WTC11 (cell line): Measurements from ENCODE around the gene ABI2. TPM values are rescaled to one million over a fixed set of nuclear protein-coding genes. Genes with fewer than 3 reads are reported as not detected.
A peak's percentile ranks its signal among the peaks of the same experiment; 100 is the strongest.

Experiments
- ATAC-seq: fragments of 200-7000 bp; cut with Tn5 transposase; 2 replicates; pipeline ENCODE4 v1.10.0; 2021; ENCODE audit warnings: mild to moderate bottlenecking, moderate library complexity
- CTCF ChIA-PET: fragments of 300-600 bp; sonication (Branson Sonifier 250); formaldehyde crosslinking; loops from one replicate; lab custom pipeline; 2021; ENCODE audit warnings: antibody characterized with exemption; lab: Charles Lee
- POLR2A ChIA-PET: fragments of 350-600 bp; sonication (Branson Sonifier 250); formaldehyde crosslinking; loops from one replicate; lab custom pipeline; 2021; ENCODE audit warnings: antibody characterized with exemption; lab: Charles Lee
- DNase-seq: peaks from one replicate; pipeline ENCODE4 v3.0.0; 2021; ENCODE audit warnings: low spot score
- H3K27ac Mint-ChIP-seq: 2 replicates; pipeline ENCODE4 v1.8.0; 2021; ENCODE audit warnings: mixed read lengths
- H3K27me3 Mint-ChIP-seq: 2 replicates; pipeline ENCODE4 v1.8.0; 2021; ENCODE audit warnings: low read depth, mild to moderate bottlenecking, moderate library complexity, mixed read lengths
- H3K36me3 Mint-ChIP-seq: 2 replicates; pipeline ENCODE4 v1.8.0; 2021; ENCODE audit warnings: mixed read lengths
- H3K4me1 Mint-ChIP-seq: 2 replicates; pipeline ENCODE4 v1.8.0; 2022; ENCODE audit warnings: mixed read lengths
- H3K4me3 Mint-ChIP-seq: 2 replicates; pipeline ENCODE4 v1.8.0; 2021; ENCODE audit warnings: mild to moderate bottlenecking, moderate library complexity, mixed read lengths
- H3K9me3 Mint-ChIP-seq: 2 replicates; pipeline ENCODE4 v1.8.0; 2021; ENCODE audit warnings: mixed read lengths
- AR ChIP-seq: fragments of 250-450 bp; sonication (Bioruptor Pico); IDR thresholded peaks from 2 replicates; pipeline ENCODE4 v1.9.0; 2021; ENCODE audit warnings: mild to moderate bottlenecking
- ARID4B ChIP-seq: sonication (generic); formaldehyde crosslinking; IDR thresholded peaks from 2 replicates; pipeline ENCODE4 v1.8.0; 2023; ENCODE audit warnings: missing genetic modification reagents, mild to moderate bottlenecking, borderline replicate concordance
- CBFB ChIP-seq: sonication (generic); formaldehyde crosslinking; IDR thresholded peaks from 2 replicates; pipeline ENCODE4 v1.8.1; 2022; ENCODE audit warnings: mild to moderate bottlenecking, low read depth, missing genetic modification reagents
- E2F4 ChIP-seq: sonication (generic); formaldehyde crosslinking; IDR thresholded peaks from 2 replicates; pipeline ENCODE4 v1.8.1; 2022; ENCODE audit warnings: low read depth, mild to moderate bottlenecking, moderate library complexity, missing genetic modification reagents, borderline replicate concordance
- ETV6 ChIP-seq: sonication (generic); formaldehyde crosslinking; IDR thresholded peaks from 2 replicates; pipeline ENCODE4 v1.8.1; 2022; ENCODE audit warnings: mild to moderate bottlenecking, missing genetic modification reagents
- FOXK1 ChIP-seq: sonication (generic); formaldehyde crosslinking; IDR thresholded peaks from 2 replicates; pipeline ENCODE4 v1.8.0; 2022; ENCODE audit warnings: mild to moderate bottlenecking, moderate library complexity, missing genetic modification reagents
- GRHL2 ChIP-seq: fragments of 250-450 bp; sonication (Bioruptor Pico); IDR thresholded peaks from 2 replicates; pipeline ENCODE4 v1.8.0; 2022; ENCODE audit warnings: mild to moderate bottlenecking, moderate library complexity; ENCODE audit not compliant: insufficient replicate concordance, severe bottlenecking
- IRF2 ChIP-seq: sonication (generic); formaldehyde crosslinking; IDR thresholded peaks from 2 replicates; pipeline ENCODE4 v1.8.0; 2022; ENCODE audit warnings: low read depth, missing genetic modification reagents, borderline replicate concordance
- PREB ChIP-seq: sonication (generic); formaldehyde crosslinking; IDR thresholded peaks from 2 replicates; pipeline ENCODE4 v1.8.1; 2022; ENCODE audit warnings: mild to moderate bottlenecking, missing genetic modification reagents, moderate library complexity, borderline replicate concordance
- PRRX2 ChIP-seq: fragments of 250-450 bp; sonication (Bioruptor Pico); IDR thresholded peaks from 2 replicates; pipeline ENCODE4 v1.8.0; 2021; ENCODE audit warnings: mild to moderate bottlenecking
- USF1 ChIP-seq: sonication (generic); formaldehyde crosslinking; IDR thresholded peaks from 2 replicates; pipeline ENCODE4 v1.8.0; 2022; ENCODE audit warnings: mild to moderate bottlenecking, missing genetic modification reagents
- ZBTB21 ChIP-seq: sonication (generic); formaldehyde crosslinking; IDR thresholded peaks from 2 replicates; pipeline ENCODE4 v1.8.1; 2023; ENCODE audit warnings: mild to moderate bottlenecking, missing genetic modification reagents, borderline replicate concordance
- ZNF512 ChIP-seq: sonication (generic); formaldehyde crosslinking; IDR thresholded peaks from 2 replicates; pipeline ENCODE4 v1.8.1; 2022; ENCODE audit warnings: missing genetic modification reagents, borderline replicate concordance
- ZNF532 ChIP-seq: fragments of 250-450 bp; sonication (Bioruptor Pico); IDR thresholded peaks from 2 replicates; pipeline ENCODE4 v1.9.0; 2021; ENCODE audit warnings: mild to moderate bottlenecking, borderline replicate concordance
- ZSCAN18 ChIP-seq: fragments of 250-450 bp; sonication (Bioruptor Pico); IDR thresholded peaks from 2 replicates; pipeline ENCODE4 v2.1.2; 2022; ENCODE audit warnings: mild to moderate bottlenecking, moderate library complexity
- total RNA-seq: library from RNA; stranded (reverse); gene quantifications from 3 replicates; pipeline ENCODE4 v1.2.3, GENCODE V29; 2021

The ABI2 gene
- total RNA-seq, 1 experiment from 2014 or later, result 121 TPM

- no peak for TF ChIP-seq IRF2 (CRISPR knock-in tag)
- TF ChIP-seq ZNF532 (CRISPR knock-in tag), result no peak
- peak; percentile 68; the same call in 1 of the 2 replicates for TF ChIP-seq ZBTB21 (CRISPR knock-in tag)
- TF ChIP-seq PREB (CRISPR knock-in tag), result no peak
- no peak for TF ChIP-seq USF1 (CRISPR knock-in tag)
- peak; percentile 41; the same call in 1 of the 2 replicates for TF ChIP-seq FOXK1
- no peak for TF ChIP-seq CBFB (CRISPR knock-in tag)
- no peak for TF ChIP-seq ZNF512 (CRISPR knock-in tag)
- no peak for TF ChIP-seq ZSCAN18 (CRISPR knock-in tag)
Observed at GRCh38 chr2:203327901-203328759, at the start of gene ABI2 (continued).

- DNase-seq (no peak), ATAC-seq (no peak)
- POLR2A ChIA-PET, result no interaction called here
- H3K4me1 Mint-ChIP-seq, result no peaks in the 10 kb centered on the region
- H3K9me3 Mint-ChIP-seq, result no peaks in the 10 kb centered on the region
- CTCF ChIA-PET, result no interaction called here
- H3K36me3 Mint-ChIP-seq, result peaks cover 23% of the 10 kb centered on the region
- peak overlapping the region; percentile 15; the same call in 1 of the 2 replicates for H3K27ac Mint-ChIP-seq
- no peaks in the 10 kb centered on the region for H3K27me3 Mint-ChIP-seq
- no peak overlapping the region for H3K4me3 Mint-ChIP-seq
- TF ChIP-seq ARID4B (CRISPR knock-in tag), result no peak
- no peak for TF ChIP-seq E2F4 (CRISPR knock-in tag)
- no peak for TF ChIP-seq ETV6 (CRISPR knock-in tag)
- no peak for TF ChIP-seq AR (CRISPR knock-in tag)
- TF ChIP-seq PRRX2, result no peak
- no peak for TF ChIP-seq GRHL2 (CRISPR knock-in tag)
Observed at GRCh38 chr2:203279288-203279687, 48.9 kb upstream of the ABI2 start.
